Measurements from ENCODE around the gene TRIM77. TPM values are rescaled to one million over a fixed set of nuclear protein-coding genes. Genes with fewer than 3 reads are reported as not detected.
"Not testable (repeated sequence)": the region's sequence is repeated elsewhere in the genome, so short reads cannot be mapped to it uniquely, and the experiment has no call there.

TRIM77 gene, protein sequence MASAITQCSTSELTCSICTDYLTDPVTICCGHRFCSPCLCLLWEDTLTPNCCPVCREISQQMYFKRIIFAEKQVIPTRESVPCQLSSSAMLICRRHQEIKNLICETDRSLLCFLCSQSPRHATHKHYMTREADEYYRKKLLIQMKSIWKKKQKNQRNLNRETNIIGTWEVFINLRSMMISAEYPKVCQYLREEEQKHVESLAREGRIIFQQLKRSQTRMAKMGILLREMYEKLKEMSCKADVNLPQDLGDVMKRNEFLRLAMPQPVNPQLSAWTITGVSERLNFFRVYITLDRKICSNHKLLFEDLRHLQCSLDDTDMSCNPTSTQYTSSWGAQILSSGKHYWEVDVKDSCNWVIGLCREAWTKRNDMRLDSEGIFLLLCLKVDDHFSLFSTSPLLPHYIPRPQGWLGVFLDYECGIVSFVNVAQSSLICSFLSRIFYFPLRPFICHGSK
- polyA plus RNA-seq (ENCODE audit: insufficient read length in 3 of 3), result not detected
- long read RNA-seq, donor 1, result 0 reads
- long read RNA-seq, donor 2, result 0 reads
- long read RNA-seq, donor 3, result 0 reads
- long read RNA-seq, donor 4, result 0 reads
- long read RNA-seq, donor 5, result 0 reads
- long read RNA-seq, donor 6, result 0 reads
- long read RNA-seq, donor 7, result 0 reads
- long read RNA-seq, donor 8, result 0 reads
- long read RNA-seq, donor 9, result 0 reads
- long read RNA-seq, donor 10, result 0 reads
- long read RNA-seq, donor 11, result 0 reads
- long read RNA-seq, donor 12, result 0 reads
- long read RNA-seq, donor 13, result 0 reads
- long read RNA-seq, donor 14, result 0 reads
- long read RNA-seq, donor 15, result 0 reads
- long read RNA-seq, donor 16, result 0 reads

DNA sequence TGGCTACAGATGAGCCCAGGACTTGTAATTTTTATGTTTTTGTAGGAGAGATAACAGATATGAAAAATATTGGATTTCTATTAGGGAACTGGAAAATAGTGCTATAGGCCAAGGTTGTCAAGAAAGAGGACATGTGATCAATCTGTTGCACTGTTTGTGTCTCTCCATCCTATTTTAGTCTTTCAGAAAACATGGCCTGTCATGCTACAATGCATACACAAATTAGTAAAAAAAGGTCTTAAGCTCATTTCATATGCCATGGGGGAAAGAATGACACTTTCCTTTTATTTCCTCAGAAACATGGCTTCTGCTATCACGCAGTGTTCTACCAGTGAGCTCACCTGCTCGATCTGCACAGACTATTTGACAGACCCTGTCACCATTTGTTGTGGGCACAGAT, at the start of gene TRIM77:
TRIM77 (plus strand) TSS at position 301 of the 400 bp plus-strand sequence; CDS start at position 301, 0 bp downstream.
- not testable (repeated sequence) for DNase-seq

DNA sequence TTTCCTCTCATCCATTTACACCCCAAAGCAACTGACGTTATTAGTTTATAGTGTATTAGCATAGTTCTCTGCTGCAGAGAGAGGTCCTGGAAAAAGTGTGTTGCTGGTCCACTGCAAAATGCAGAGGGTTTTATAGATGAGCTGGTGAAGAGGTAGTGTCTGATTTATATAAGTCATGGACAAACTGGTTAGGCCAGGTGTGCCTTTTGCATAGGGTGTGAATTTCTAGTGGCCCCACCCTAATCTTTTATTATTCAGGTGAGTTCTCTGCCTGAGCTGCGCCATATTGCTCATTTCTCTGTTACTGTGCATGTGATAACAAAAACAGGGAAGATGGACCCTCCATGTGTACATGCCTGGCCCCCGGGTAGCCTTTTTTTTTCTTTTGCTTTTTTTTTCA, 43.1 kb upstream of the TRIM77 start:
- DNase-seq, result no peak

GRCh38 chr11:89668158-89668557, 41.9 kb upstream of the TRIM77 start:
- not testable (repeated sequence) for DNase-seq

DNA sequence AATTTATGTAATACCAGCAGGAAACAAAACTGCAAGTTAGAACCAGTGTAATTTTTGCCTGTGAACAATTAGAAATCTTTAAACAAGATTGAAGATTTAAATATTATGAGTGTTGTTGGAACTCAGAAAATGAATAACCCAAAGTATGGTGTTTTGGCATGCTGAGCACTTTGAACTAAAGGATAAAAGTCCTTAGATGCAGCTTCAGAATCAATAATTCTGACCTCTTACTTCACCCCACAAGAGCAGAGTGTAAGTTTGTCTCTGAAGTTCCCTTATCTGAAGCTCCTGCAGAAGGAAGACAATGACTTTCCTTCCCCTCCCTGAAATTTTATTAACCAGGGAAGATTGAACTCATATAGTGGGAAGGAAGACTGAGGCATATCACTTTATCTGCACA, 40.5 kb upstream of the TRIM77 start:
- not testable (repeated sequence) for DNase-seq

- DNase-seq, result not testable (repeated sequence)
These were observed 40.0 kb upstream of the TRIM77 start for GRCh38 chr11:89669993-89670669.

- DNase-seq, result not testable (repeated sequence)
These were observed 37.6 kb upstream of the TRIM77 start for GRCh38 chr11:89672547-89672946.

- peak; percentile 2 for DNase-seq
These were observed 36.7 kb upstream of the TRIM77 start for GRCh38 chr11:89673380-89673779.

DNA sequence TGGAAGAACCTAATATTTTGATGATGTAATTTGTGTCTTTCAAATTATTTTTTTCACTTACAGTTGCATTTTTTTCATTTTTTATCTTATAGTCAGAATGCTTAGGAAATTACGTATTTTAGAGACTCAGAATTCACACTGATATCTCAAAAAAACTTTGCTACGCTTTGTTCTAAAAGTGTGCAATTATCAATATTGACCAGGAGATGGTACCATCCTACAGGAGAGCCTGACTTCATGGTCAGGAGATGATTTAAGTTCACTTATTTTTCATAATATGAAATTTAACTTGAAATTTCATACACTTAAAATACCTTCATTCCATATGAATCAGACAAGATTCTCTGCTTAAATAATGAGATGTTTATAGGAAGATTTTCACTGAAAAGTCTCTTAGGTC, 34.7 kb upstream of the TRIM77 start:
- DNase-seq, result not testable (repeated sequence)

DNA sequence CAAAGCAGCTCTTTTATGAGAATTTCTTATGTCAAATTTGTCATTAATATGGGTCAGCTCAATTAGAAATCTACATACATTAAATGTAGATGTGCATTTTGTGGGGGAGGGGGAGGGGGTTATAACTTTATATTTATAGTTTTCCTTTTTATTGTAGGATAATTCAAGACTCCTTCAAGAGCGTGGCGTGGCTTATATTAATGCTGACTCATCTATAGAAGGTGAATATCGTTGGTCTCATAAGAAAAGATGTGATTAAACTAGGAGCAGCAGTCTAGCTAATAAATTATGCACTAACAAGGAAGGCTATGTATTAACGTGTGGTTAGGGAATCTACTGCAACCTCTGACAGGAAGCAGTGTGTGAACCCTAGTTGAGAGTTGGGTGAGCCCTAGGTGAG, 34.2 kb upstream of the TRIM77 start:
- not testable (repeated sequence) for DNase-seq

GRCh38 chr11:89707080-89707479, 3.0 kb upstream of the TRIM77 start:
- DNase-seq, result not testable (repeated sequence)

DNA sequence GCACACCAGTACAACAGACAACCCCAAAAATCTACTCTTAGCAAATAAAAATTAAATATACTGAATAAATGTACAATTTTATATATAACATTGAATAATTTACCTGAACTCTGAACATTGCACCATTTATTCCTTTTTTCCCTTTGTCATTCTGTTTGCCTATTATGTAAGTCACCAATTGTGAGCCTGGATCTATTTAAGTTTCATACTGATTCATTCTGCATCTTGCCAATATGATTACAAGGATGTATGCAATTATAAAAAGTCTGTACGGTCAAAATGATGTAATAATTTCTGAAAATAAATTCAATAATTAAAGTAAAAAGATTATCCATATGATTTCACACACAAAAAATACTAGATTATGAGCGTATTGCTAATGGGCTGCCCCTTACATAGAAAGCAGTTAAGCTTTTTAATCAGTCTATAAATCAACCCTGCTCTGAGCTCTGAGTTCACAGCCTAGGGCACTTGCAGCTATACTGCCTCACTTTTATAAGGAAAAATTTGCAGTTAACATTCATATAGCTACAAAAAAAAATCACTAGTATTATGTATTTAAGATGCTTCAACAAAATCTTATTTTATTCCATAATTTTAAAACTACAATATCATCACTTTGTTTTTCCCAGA, 14.9 kb downstream of the TRIM77 start:
- DNase-seq, result not testable (repeated sequence)

DNA sequence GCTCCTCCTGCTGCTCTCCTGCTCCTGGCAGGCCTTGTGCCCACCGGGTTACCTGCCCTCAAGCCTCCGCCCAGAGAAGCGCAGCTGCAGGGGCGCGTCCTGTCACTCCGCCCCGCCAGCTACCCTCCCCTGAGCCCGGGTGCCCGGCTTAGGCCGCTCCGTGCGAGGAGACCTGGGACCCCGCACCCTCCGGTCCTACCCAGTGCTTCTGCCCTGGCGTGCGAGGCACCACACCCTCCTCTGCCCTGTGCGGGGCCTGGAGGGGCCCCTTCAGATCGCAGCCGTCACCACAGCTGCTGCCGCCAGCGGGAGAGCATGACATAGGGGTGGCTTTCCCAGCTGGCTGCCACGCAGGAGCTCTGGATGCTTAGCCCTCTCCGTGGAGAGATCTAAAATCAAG, 20.1 kb downstream of the TRIM77 start:
- not testable (repeated sequence) for DNase-seq

DNA sequence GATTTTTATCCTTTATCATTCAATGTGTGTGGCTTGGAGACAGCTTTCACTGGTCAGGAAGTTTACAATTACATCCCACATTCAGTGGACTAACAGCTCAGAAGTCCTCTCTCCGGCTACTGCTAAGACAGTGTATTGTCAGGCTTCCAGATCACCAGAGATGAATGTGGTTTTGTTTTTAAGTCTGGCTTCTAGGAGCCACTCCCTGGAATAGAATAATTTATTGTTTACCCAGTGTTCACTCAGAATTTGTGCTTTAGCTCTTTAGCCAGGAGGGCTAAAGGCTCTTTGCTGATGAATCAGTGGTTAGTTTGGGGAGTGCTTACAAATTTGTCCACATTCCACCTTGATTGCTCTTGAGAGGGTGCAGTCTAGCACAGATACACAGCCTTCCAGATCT, 26.5 kb downstream of the TRIM77 start:
- DNase-seq, result no peak

GRCh38 chr11:89737116-89737515, 27.0 kb downstream of the TRIM77 start:
- no peak for DNase-seq

- not testable (repeated sequence) for DNase-seq
These were observed 31.3 kb downstream of the TRIM77 start for GRCh38 chr11:89741406-89741805.

- not testable (repeated sequence) for DNase-seq
These were observed 34.1 kb downstream of the TRIM77 start for GRCh38 chr11:89744158-89744557.

- not testable (repeated sequence) for DNase-seq
These were observed 40.7 kb downstream of the TRIM77 start for GRCh38 chr11:89750822-89751221.
